Amniotic epithelial cell (primary cell): ENCODE results near the gene ASPHD2.
"Not testable (repeated sequence)": the region's sequence is repeated elsewhere in the genome, so short reads cannot be mapped to it uniquely, and the experiment has no call there.

Experiments
- DNase-seq: peaks from one replicate; pipeline ENCODE4 v3.0.0-alpha.2; 2010; ENCODE audit warnings: low read depth

The ASPHD2 gene

GRCh38 chr22:26416670-26417276 lies 12.3 kb upstream of the ASPHD2 start:
- DNase-seq = peak; percentile 55

GRCh38 chr22:26417406-26417805 lies 11.7 kb upstream of the ASPHD2 start:
- no peak for DNase-seq

- DNase-seq = no peak
Observed at GRCh38 chr22:26418620-26419019, 10.4 kb upstream of the ASPHD2 start.

GRCh38 chr22:26426924-26427323 lies 2.1 kb upstream of the ASPHD2 start:
- no peak for DNase-seq

- no peak for DNase-seq
Observed at GRCh38 chr22:26429458-26430286, 612 bp downstream of the ASPHD2 start.

- no peak for DNase-seq
Observed at GRCh38 chr22:26430600-26430999, 1.5 kb downstream of the ASPHD2 start.

- no peak for DNase-seq
Observed at GRCh38 chr22:26431261-26431995, 2.4 kb downstream of the ASPHD2 start.

- no peak for DNase-seq
Observed at GRCh38 chr22:26432619-26433311, 3.7 kb downstream of the ASPHD2 start.

GRCh38 chr22:26433805-26434204 lies 4.7 kb downstream of the ASPHD2 start:
- no peak for DNase-seq

- DNase-seq = peak; percentile 11
Observed at GRCh38 chr22:26435327-26436093, 6.5 kb downstream of the ASPHD2 start.

- DNase-seq = no peak
Observed at GRCh38 chr22:26436903-26437515, 7.9 kb downstream of the ASPHD2 start.

GRCh38 chr22:26437694-26438392 lies 8.8 kb downstream of the ASPHD2 start:
- DNase-seq = no peak

- not testable (repeated sequence) for DNase-seq
Observed at GRCh38 chr22:26438776-26439175, 9.7 kb downstream of the ASPHD2 start.

- DNase-seq = no peak
Observed at GRCh38 chr22:26439559-26439958, 10.5 kb downstream of the ASPHD2 start.

GRCh38 chr22:26442086-26442756 lies 13.2 kb downstream of the ASPHD2 start:
- no peak for DNase-seq

GRCh38 chr22:26443901-26444690 lies 15.0 kb downstream of the ASPHD2 start:
- no peak for DNase-seq

GRCh38 chr22:26444777-26445176 lies 15.7 kb downstream of the ASPHD2 start:
- no peak for DNase-seq

GRCh38 chr22:26445577-26446275 lies 16.7 kb downstream of the ASPHD2 start:
- DNase-seq = no peak
